H1 (cell line): ENCODE data around the gene BPIFB4. TPM values are rescaled to one million over a fixed set of nuclear protein-coding genes. Genes with fewer than 3 reads are reported as not detected.

Source experiments
- CTCF ChIA-PET: fragments of 300-600 bp; sonication (Branson Sonifier 250); formaldehyde crosslinking; loops from one replicate; lab custom pipeline; 2021; ENCODE audit not compliant: partially characterized antibody; lab: Charles Lee
- POLR2A ChIA-PET: fragments of 300-600 bp; sonication (Branson Sonifier 250); formaldehyde crosslinking; loops from one replicate; lab custom pipeline; 2021; ENCODE audit warnings: inconsistent platforms; ENCODE audit not compliant: partially characterized antibody; lab: Charles Lee
- DNase-seq, 2 experiments: peaks; one replicate each; pipeline versions ENCODE4 v3.0.0 to v3.0.0-alpha.2; 2010 to 2022; ENCODE audit warnings: low spot score in 2 of 2, low read depth in 1 of 2, mixed read lengths in 1 of 2
- FAIRE-seq: peaks from 2 replicates; lab custom pipeline; 2011; peaks lifted over from hg19 to GRCh38; lab: Jason Lieb, UNC
- H2AFZ ChIP-seq: 2 replicates; pipeline ENCODE4 v1.8.1; 2012; ENCODE audit warnings: low read length, inconsistent platforms
- H2AK5ac ChIP-seq: 2 replicates; pipeline ENCODE4 v1.6.1; 2013; ENCODE audit warnings: low read depth, low read length
- H2BK120ac ChIP-seq: replicated peaks from 2 replicates; pipeline ENCODE3; 2013; ENCODE audit warnings: low read depth, low read length, inconsistent platforms
- H2BK12ac ChIP-seq: 2 replicates; pipeline ENCODE4 v1.6.1; 2013; ENCODE audit warnings: low read depth, low read length
- H2BK15ac ChIP-seq: 2 replicates; pipeline ENCODE4 v1.6.1; 2013; ENCODE audit warnings: low read length
- H2BK20ac ChIP-seq: 2 replicates; pipeline ENCODE4 v1.6.1; 2013; ENCODE audit warnings: low read length
- H2BK5ac ChIP-seq: 2 replicates; pipeline ENCODE4 v1.6.1; 2013; ENCODE audit warnings: low read depth, low read length
- H3K14ac ChIP-seq: 2 replicates; pipeline ENCODE4 v1.6.1; 2013; ENCODE audit warnings: inconsistent platforms; ENCODE audit not compliant: insufficient read length
- H3K18ac ChIP-seq: 2 replicates; pipeline ENCODE4 v1.6.1; 2013; ENCODE audit warnings: low read length; ENCODE audit errors: extremely low read depth
- H3K23ac ChIP-seq: 2 replicates; pipeline ENCODE4 v1.6.1; 2013; ENCODE audit warnings: inconsistent platforms; ENCODE audit not compliant: insufficient read length
- H3K23me2 ChIP-seq: 2 replicates; pipeline ENCODE4 v1.6.1; 2013; ENCODE audit warnings: low read depth, low read length
- H3K27ac ChIP-seq: 2 replicates; pipeline ENCODE4 v1.6.1; 2011; ENCODE audit warnings: low read depth, low read length, inconsistent platforms
- H3K27me3 ChIP-seq, 4 experiments: replicated peaks in 1 of 4; 1 replicate in 1 of 4; 2 replicates in 3 of 4; pipeline versions ENCODE4 v1.6.1 to v1.8.1; 2011 to 2013; ENCODE audit warnings: low read length in 3 of 4, mild to moderate bottlenecking in 3 of 4, inconsistent platforms in 2 of 4, mixed read lengths in 2 of 4, moderate library complexity in 1 of 4; ENCODE audit not compliant: control insufficient read depth in 3 of 4, insufficient read depth in 3 of 4; ENCODE audit errors: extremely low read depth in 1 of 4
- H3K36me3 ChIP-seq, 4 experiments: 2 replicates each; pipeline versions ENCODE4 v1.6.1 to v1.8.1; 2011 to 2013; ENCODE audit warnings: mild to moderate bottlenecking in 4 of 4, low read length in 3 of 4, moderate library complexity in 2 of 4, control low read depth in 1 of 4, inconsistent platforms in 1 of 4; ENCODE audit not compliant: insufficient read depth in 4 of 4, control insufficient read depth in 2 of 4
- H3K4ac ChIP-seq: replicated peaks from 2 replicates; pipeline ENCODE3; 2013; ENCODE audit warnings: low read length, low read depth, mixed read lengths, inconsistent platforms; ENCODE audit not compliant: insufficient read length
- H3K4me1 ChIP-seq, 4 experiments: replicated peaks in 1 of 4; 1 replicate in 1 of 4; 2 replicates in 3 of 4; pipeline versions ENCODE4 v1.6.1 to v1.8.1; 2011 to 2013; ENCODE audit warnings: low read length in 3 of 4, inconsistent platforms in 2 of 4, mixed read lengths in 1 of 4; ENCODE audit not compliant: insufficient read depth in 4 of 4, control insufficient read depth in 3 of 4
- H3K4me2 ChIP-seq, 2 experiments: 2 replicates each; pipeline versions ENCODE4 v1.6.1 to v1.8.1; 2011 to 2013; ENCODE audit warnings: low read depth in 2 of 2, low read length in 2 of 2, control low read depth in 1 of 2, inconsistent platforms in 1 of 2, mild to moderate bottlenecking in 1 of 2; ENCODE audit not compliant: insufficient read depth in 1 of 2
- H3K4me3 ChIP-seq, 4 experiments: fragments of 200-600, 300-600 bp in 1 of 4; sonication (generic), shearing (Covaris generic), sonication (Bioruptor Twin) in 1 of 4; 2 replicates each; pipeline versions ENCODE4 v1.5.1 to v1.8.1; 2011 to 2016; ENCODE audit warnings: low read length in 4 of 4, low read depth in 3 of 4, control low read depth in 2 of 4, inconsistent platforms in 2 of 4, mild to moderate bottlenecking in 2 of 4, mixed read lengths in 1 of 4, moderate library complexity in 1 of 4; ENCODE audit not compliant: insufficient read depth in 2 of 4; ENCODE audit errors: extremely low read depth in 1 of 4
- H3K56ac ChIP-seq: replicated peaks from 2 replicates; pipeline ENCODE3; 2013; ENCODE audit warnings: low read depth, mild to moderate bottlenecking, mixed read lengths, low read length, inconsistent platforms; ENCODE audit not compliant: insufficient read length
- H3K79me1 ChIP-seq: 2 replicates; pipeline ENCODE4 v1.6.1; 2013; ENCODE audit warnings: low read depth, low read length, control low read depth
- H3K79me2 ChIP-seq, 2 experiments: 2 replicates each; pipeline versions ENCODE4 v1.6.1 to v1.8.1; 2012 to 2013; ENCODE audit warnings: low read length in 2 of 2, mild to moderate bottlenecking in 2 of 2, inconsistent platforms in 1 of 2; ENCODE audit not compliant: insufficient read depth in 2 of 2, control insufficient read depth in 1 of 2
- H3K9ac ChIP-seq, 4 experiments: replicated peaks in 1 of 4; 1 replicate in 1 of 4; 2 replicates in 3 of 4; pipeline versions ENCODE4 v1.6.1 to v1.8.1; 2011 to 2013; ENCODE audit warnings: low read depth in 3 of 4, low read length in 3 of 4, control low read depth in 2 of 4, mild to moderate bottlenecking in 2 of 4, moderate library complexity in 2 of 4, inconsistent platforms in 1 of 4; ENCODE audit errors: extremely low read depth in 1 of 4
- H3K9me3 ChIP-seq, 2 experiments: 2 replicates each; pipeline versions ENCODE4 v1.6.1 to v1.8.1; 2012 to 2013; ENCODE audit warnings: mild to moderate bottlenecking in 2 of 2, moderate library complexity in 2 of 2, control low read depth in 1 of 2, inconsistent platforms in 1 of 2, low read depth in 1 of 2, low read length in 1 of 2, mixed read lengths in 1 of 2; ENCODE audit not compliant: insufficient read depth in 2 of 2
- H4K20me1 ChIP-seq, 2 experiments: replicated peaks in 1 of 2; 2 replicates each; pipeline versions ENCODE3 to v1.8.1; 2011 to 2013; ENCODE audit warnings: inconsistent platforms in 2 of 2, low read length in 2 of 2, mild to moderate bottlenecking in 1 of 2; ENCODE audit not compliant: insufficient read depth in 2 of 2, control insufficient read depth in 1 of 2
- H4K5ac ChIP-seq: 2 replicates; pipeline ENCODE4 v1.6.1; 2013; ENCODE audit warnings: low read length, low read depth, mixed read lengths, inconsistent platforms; ENCODE audit not compliant: insufficient read length
- H4K8ac ChIP-seq: 2 replicates; pipeline ENCODE4 v1.8.0; 2013; ENCODE audit warnings: mild to moderate bottlenecking, moderate library complexity, low read length, inconsistent platforms; ENCODE audit not compliant: insufficient read depth; ENCODE audit errors: extremely low read depth
- H4K91ac ChIP-seq: replicated peaks from 2 replicates; pipeline ENCODE3; 2013; ENCODE audit warnings: low read length, mixed read lengths, inconsistent platforms; ENCODE audit not compliant: insufficient read length
- CHD2 ChIP-seq: IDR thresholded peaks from 2 replicates; pipeline ENCODE4 v1.6.1; 2012; ENCODE audit warnings: low read length, improper control_type of control experiment
- EGR1 ChIP-seq: IDR thresholded peaks from 2 replicates; pipeline ENCODE4 v1.6.1; 2011; ENCODE audit warnings: low read depth, low read length, borderline replicate concordance
- SIRT6 ChIP-seq: IDR thresholded peaks from one replicate; pipeline ENCODE4 v1.7.1; 2012; ENCODE audit warnings: low read length, inconsistent platforms
- SUZ12 ChIP-seq: fragments of 200-600 bp; sonication (generic); IDR thresholded peaks from 2 replicates; pipeline ENCODE4 v1.6.1; 2012; ENCODE audit warnings: mild to moderate bottlenecking, inconsistent platforms, low read length, moderate library complexity, mixed read lengths
- WGBS, 2 experiments: shearing (Covaris generic) in 1 of 2; methylation state at CpG; one replicate each; pipeline versions ENCODE4 v1.1.6 to v1.1.7; 2013 to 2015; ENCODE audit warnings: low lambda C conversion rate in 2 of 2, mixed read lengths in 2 of 2, inconsistent platforms in 1 of 2, low coverage in 1 of 2, missing lambda C conversion rate in 1 of 2; ENCODE audit not compliant: insufficient replicate concordance in 2 of 2, insufficient coverage in 1 of 2, insufficient read length in 1 of 2; ENCODE audit errors: extremely low coverage in 1 of 2, missing lambda C conversion rate in 1 of 2; 5-methylcytosine and 5-hydroxymethylcytosine counted together
- polyA plus RNA-seq, 7 experiments: library from polyadenylated mRNA; depleted of rRNA in 3 of 7; stranded (reverse) in 5 of 7; unstranded in 2 of 7; fragments of >200 nt in 5 of 7; fragments of 200-250 nt in 2 of 7; gene quantifications; 1 replicate in 5 of 7; 2 replicates in 1 of 7; 4 replicates in 1 of 7; pipeline versions ENCODE4 v1.2.1 to v1.2.3, GENCODE V29; 2011 to 2013; ENCODE audit warnings: missing spikeins in 2 of 7, mixed read lengths in 2 of 7
- total RNA-seq: library from RNA; stranded (reverse); fragmentation: NEBNext Ultra II Directional; extraction: Animal tissue kit (Norgen Biotek cat#: 25700); gene quantifications from 2 replicates; pipeline ENCODE4 v1.2.1, GENCODE V29; 2021
- TF ChIP-seq, protein P1 (sequence below), 3 experiments: IDR thresholded peaks; 1 replicate in 2 of 3; 2 replicates in 1 of 3; pipeline versions ENCODE4 v1.5.1 to v1.6.1; 2011; ENCODE audit warnings: low read length in 3 of 3, mild to moderate bottlenecking in 3 of 3, inconsistent platforms in 2 of 3, low read depth in 1 of 3, moderate library complexity in 1 of 3; ENCODE audit not compliant: insufficient read depth in 1 of 3; ENCODE audit errors: control extremely low read depth in 1 of 3

BPIFB4 gene
- total and polyA plus RNA-seq, 2 of the 8 experiments (the other 6 are each of a cell fraction or from before 2014, with no cell fraction given), result not detected

DNA sequence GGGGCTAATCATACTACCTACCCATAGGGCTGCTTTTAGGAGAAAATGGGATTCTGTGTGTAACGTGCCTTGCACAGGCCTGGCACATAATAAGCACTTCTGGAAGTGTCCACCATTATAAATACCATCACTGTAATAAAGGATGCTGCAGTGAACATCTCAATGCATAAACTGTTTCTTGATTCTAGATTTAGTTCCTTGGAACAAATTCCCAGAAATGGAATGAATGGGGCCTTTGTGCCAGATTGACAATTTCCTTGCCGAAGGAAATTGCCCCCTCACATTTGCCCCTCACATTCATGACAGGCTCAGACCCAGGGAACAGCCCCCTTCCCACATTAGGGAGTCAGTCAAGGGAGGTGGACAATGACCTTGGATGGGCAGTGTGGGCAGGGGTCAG, 29.2 kb downstream of the BPIFB4 start:
- H2AFZ ChIP-seq, result no peak overlapping the region
- H3K27ac ChIP-seq, result no peak overlapping the region
- ChIA-PET CTCF (interaction anchor here (2.1 kb wide), 1 partner anchor 12 kb away, joined by 11 read pairs; no protein-coding TSS in a partner anchor), POLR2A (no interaction called here)
- no peak overlapping the region for H3K4me3 ChIP-seq
- no peaks in the 10 kb centered on the region for H3K27me3 ChIP-seq
- H4K91ac ChIP-seq, result no peak overlapping the region
- H4K20me1 ChIP-seq, result no peaks in the 10 kb centered on the region
- H3K23ac ChIP-seq, result no peak overlapping the region
- 85% methylated on average over 2 of the region's 2 CpGs; no CpG with 5 or more reads in 1 of the 2 experiments for WGBS, 2 experiments
- H2BK20ac ChIP-seq, result no peak overlapping the region
- H2BK5ac ChIP-seq, result no peak overlapping the region
- no peak for FAIRE-seq
- no peak overlapping the region for H2BK12ac ChIP-seq
- no peaks in the 10 kb centered on the region for H3K4me1 ChIP-seq
- H3K79me1 ChIP-seq, result no peaks in the 10 kb centered on the region
- no peak overlapping the region for H3K4me2 ChIP-seq
- no peak overlapping the region for H2BK15ac ChIP-seq
- H2AK5ac ChIP-seq, result no peak overlapping the region
- no peak for DNase-seq
- no peak overlapping the region for H3K56ac ChIP-seq
- no peak overlapping the region for H3K14ac ChIP-seq
- H3K9ac ChIP-seq, result no peak overlapping the region
- H3K4ac ChIP-seq, result no peak overlapping the region
- no peak overlapping the region for H4K8ac ChIP-seq
- no peak overlapping the region for H2BK120ac ChIP-seq
- no peak overlapping the region for H3K18ac ChIP-seq
- no peaks in the 10 kb centered on the region for H3K79me2 ChIP-seq
- no peaks in the 10 kb centered on the region for H3K23me2 ChIP-seq
- H3K36me3 ChIP-seq, result no peaks in the 10 kb centered on the region
- 0 out of 4 replicates have a peak, but pooled peaks cover 5% of the 10 kb centered on the region in 2 experiments for H3K9me3 ChIP-seq
- H4K5ac ChIP-seq, result no peak overlapping the region
- no peak for TF ChIP-seq EGR1
- TF ChIP-seq, protein P1, sequence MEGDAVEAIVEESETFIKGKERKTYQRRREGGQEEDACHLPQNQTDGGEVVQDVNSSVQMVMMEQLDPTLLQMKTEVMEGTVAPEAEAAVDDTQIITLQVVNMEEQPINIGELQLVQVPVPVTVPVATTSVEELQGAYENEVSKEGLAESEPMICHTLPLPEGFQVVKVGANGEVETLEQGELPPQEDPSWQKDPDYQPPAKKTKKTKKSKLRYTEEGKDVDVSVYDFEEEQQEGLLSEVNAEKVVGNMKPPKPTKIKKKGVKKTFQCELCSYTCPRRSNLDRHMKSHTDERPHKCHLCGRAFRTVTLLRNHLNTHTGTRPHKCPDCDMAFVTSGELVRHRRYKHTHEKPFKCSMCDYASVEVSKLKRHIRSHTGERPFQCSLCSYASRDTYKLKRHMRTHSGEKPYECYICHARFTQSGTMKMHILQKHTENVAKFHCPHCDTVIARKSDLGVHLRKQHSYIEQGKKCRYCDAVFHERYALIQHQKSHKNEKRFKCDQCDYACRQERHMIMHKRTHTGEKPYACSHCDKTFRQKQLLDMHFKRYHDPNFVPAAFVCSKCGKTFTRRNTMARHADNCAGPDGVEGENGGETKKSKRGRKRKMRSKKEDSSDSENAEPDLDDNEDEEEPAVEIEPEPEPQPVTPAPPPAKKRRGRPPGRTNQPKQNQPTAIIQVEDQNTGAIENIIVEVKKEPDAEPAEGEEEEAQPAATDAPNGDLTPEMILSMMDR (IDR thresholded peaks at IDR 0.05; ENCODE audit: control extremely low read depth in 1 of 3, insufficient read depth in 1 of 3, low read depth in 1 of 3, low read length in 3 of 3), result no peak
- TF ChIP-seq SUZ12, result no peak
- TF ChIP-seq CHD2, result no peak
- no peak for TF ChIP-seq SIRT6
